Spleen (tissue), 11 donors: Measurements from ENCODE around the gene C14orf180. TPM values are rescaled to one million over a fixed set of nuclear protein-coding genes. Genes with fewer than 3 reads are reported as not detected.

Source experiments
- DNase-seq: peaks from one replicate; pipeline ENCODE4 v3.0.0-alpha.2; 2020
- H3K27ac ChIP-seq, 8 donors: fragments of 200-600 bp; sonication (generic) in 7 of 8; 1 replicate in 4 of 8; 2 replicates in 4 of 8; pipeline versions ENCODE4 v1.5.0 to v1.8.0; 2016 to 2021; ENCODE audit warnings: inconsistent platforms in 4 of 8, mild to moderate bottlenecking in 4 of 8, moderate library complexity in 1 of 8
- H3K27me3 ChIP-seq, 7 donors: fragments of 200-600 bp; sonication (generic) in 6 of 7; replicated peaks in 1 of 7; 1 replicate in 4 of 7; 2 replicates in 3 of 7; pipeline versions ENCODE4 v1.5.0 to v1.8.0; 2016 to 2021; ENCODE audit warnings: inconsistent platforms in 3 of 7, mild to moderate bottlenecking in 1 of 7
- H3K36me3 ChIP-seq, 6 donors: fragments of 200-600 bp; sonication (generic) in 5 of 6; 1 replicate in 4 of 6; 2 replicates in 2 of 6; pipeline versions ENCODE4 v1.5.0 to v1.8.0; 2016 to 2021; ENCODE audit warnings: inconsistent platforms in 2 of 6
- H3K4me1 ChIP-seq, 6 donors: fragments of 200-600 bp; sonication (generic) in 5 of 6; 1 replicate in 3 of 6; 2 replicates in 3 of 6; pipeline versions ENCODE4 v1.5.0 to v1.8.0; 2016 to 2021; ENCODE audit warnings: inconsistent platforms in 3 of 6
- H3K4me3 ChIP-seq, 8 donors: fragments of 200-600 bp; sonication (generic) in 7 of 8; 1 replicate in 4 of 8; 2 replicates in 4 of 8; pipeline versions ENCODE4 v1.5.0 to v1.8.0; 2016 to 2021; ENCODE audit warnings: inconsistent platforms in 4 of 8, mild to moderate bottlenecking in 4 of 8, moderate library complexity in 2 of 8
- H3K9me3 ChIP-seq, 8 donors: fragments of 200-600 bp; sonication (generic) in 7 of 8; 1 replicate in 4 of 8; 2 replicates in 4 of 8; pipeline versions ENCODE4 v1.5.0 to v1.8.0; 2016 to 2021; ENCODE audit warnings: inconsistent platforms in 4 of 8
- CTCF ChIP-seq, 11 experiments: fragments of 200-600 bp in 7 of 11; fragments of 450-650 bp in 4 of 11; sonication (generic) in 4 of 11; IDR thresholded peaks in 8 of 11; conservative IDR thresholded peaks in 3 of 11; 1 replicate in 7 of 11; 2 replicates in 4 of 11; pipeline versions ENCODE4 v1.4.0 to v1.8.0; 2016 to 2021; ENCODE audit warnings: antibody characterized with exemption in 11 of 11, inconsistent platforms in 4 of 11, mild to moderate bottlenecking in 1 of 11
- POLR2A ChIP-seq, 3 donors: fragments of 450-650 bp; IDR thresholded peaks; one replicate each; pipeline ENCODE4 v1.5.1; 2017; ENCODE audit warnings: antibody characterized with exemption in 3 of 3, mild to moderate bottlenecking in 1 of 3
- POLR2AphosphoS5 ChIP-seq, 3 donors: sonication (generic); formaldehyde crosslinking; IDR thresholded peaks; one replicate each; pipeline ENCODE4 v1.5.1; 2017; ENCODE audit warnings: antibody characterized with exemption in 3 of 3
- WGBS, 5 donors: extraction: QIAGEN DNeasy Blood & Tissue Kit in 3 of 5; methylation state at CpG; one replicate each; pipeline versions ENCODE4 v1.1.5 to v1.1.7; 2013 to 2018; 5-methylcytosine and 5-hydroxymethylcytosine counted together
- intact Hi-C: fragments of 100-400 bp; cut with DNase I; formaldehyde crosslinking; loops from one replicate; pipeline ENCODE4 v1.15.0; 2023; ENCODE audit warnings: low total_unique reads
- polyA plus RNA-seq, 3 donors: library from polyadenylated mRNA; stranded (reverse); fragments of 200-250 nt; gene quantifications; one replicate each; pipeline ENCODE4 v1.2.1, GENCODE V29; 2013
- total RNA-seq, 7 donors: library from RNA; depleted of rRNA in 3 of 7; stranded (reverse); fragments of >200 nt in 3 of 7; fragmentation: NEBNext Ultra II Directional in 4 of 7; extraction: Animal tissue kit (Norgen Biotek cat#: 25700) in 4 of 7; gene quantifications; one replicate each; pipeline versions ENCODE4 v1.1.0 to v1.2.1, GENCODE V29; 2016 to 2021
- donor health status: healthy with polysubstance abuse.
- donor health status: DM: no; HTN: no; CAD: no; lungs with moderate emphysema.
- donor health status: DM: no; HTN: no; CAD: no.
- donor health status: Bipolar disorder and iron deficiency.
- donor health status: healthy.
- donor health status: DM: no; HTN: no; CAD: no.
- donor health status: DM: yes; HTN: yes; CAD: no.

Gene C14orf180
- total and polyA plus RNA-seq, 10 donors = 0.17 to 0.70 (median 0.28) TPM; not detected in 5

GRCh38 chr14:104580961-104581360 is 1.4 kb downstream of the C14orf180 start:
- H3K4me1 ChIP-seq = peaks cover 0 to 5% (median 0%) of the 10 kb centered on the region in 6 donors
- DNase-seq = no peak
- TF ChIP-seq CTCF (IDR thresholded peaks at IDR 0.05 in 8 of 11, conservative IDR thresholded peaks at IDR 0.05 in 3 of 11) (no peak), POLR2A (IDR thresholded peaks at IDR 0.05) (no peak), POLR2AphosphoS5 (IDR thresholded peaks at IDR 0.05) (no peak)
- no peaks in the 10 kb centered on the region for H3K36me3 ChIP-seq
- H3K27me3 ChIP-seq = peaks cover 0 to 92% (median 11%) of the 10 kb centered on the region in 7 donors
- WGBS, 5 donors = 40 to 74% (median 57%) methylated on average over 6 to 9 of the region's 9 CpGs
- no peak overlapping the region for H3K27ac ChIP-seq
- no peaks in the 10 kb centered on the region for H3K9me3 ChIP-seq
- intact Hi-C loops = no loop called here
- no peak overlapping the region for H3K4me3 ChIP-seq

GRCh38 chr14:104581521-104581920 is 2.0 kb downstream of the C14orf180 start:
- Histone ChIP-seq H3K4me3 (no peak overlapping the region), H3K9me3 (no peaks in the 10 kb centered on the region), H3K4me1 (peaks cover 0 to 5% (median 0%) of the 10 kb centered on the region in 6 donors), H3K27ac (peak overlapping the region in 1 of 8 donors; percentile 64), H3K36me3 (no peaks in the 10 kb centered on the region), H3K27me3 (peaks cover 0 to 87% (median 11%) of the 10 kb centered on the region in 7 donors)
- no peak for TF ChIP-seq CTCF (IDR thresholded peaks at IDR 0.05 in 8 of 11, conservative IDR thresholded peaks at IDR 0.05 in 3 of 11)
- no peak for TF ChIP-seq POLR2A (IDR thresholded peaks at IDR 0.05)
- TF ChIP-seq POLR2AphosphoS5 (IDR thresholded peaks at IDR 0.05) = no peak
- WGBS, 5 donors = 72 to 79% (median 78%) methylated on average over 9 of the region's 9 CpGs
- intact Hi-C loops = no loop called here
- no peak for DNase-seq

GRCh38 chr14:104582005-104582404 is 2.4 kb downstream of the C14orf180 start:
- Histone ChIP-seq H3K36me3 (no peaks in the 10 kb centered on the region), H3K4me1 (peaks cover 0 to 5% (median 0%) of the 10 kb centered on the region in 6 donors), H3K4me3 (no peak overlapping the region), H3K9me3 (no peaks in the 10 kb centered on the region), H3K27me3 (peaks cover 0 to 87% (median 11%) of the 10 kb centered on the region in 7 donors), H3K27ac (peak overlapping the region in 2 of 8 donors; percentile 22 to 64)
- WGBS, 5 donors = 64 to 73% (median 67%) methylated on average over 13 to 20 of the region's 20 CpGs
- intact Hi-C loops = no loop called here
- DNase-seq = no peak
- no peak for TF ChIP-seq POLR2AphosphoS5 (IDR thresholded peaks at IDR 0.05)
- TF ChIP-seq CTCF (IDR thresholded peaks at IDR 0.05 in 8 of 11, conservative IDR thresholded peaks at IDR 0.05 in 3 of 11) = no peak
- no peak for TF ChIP-seq POLR2A (IDR thresholded peaks at IDR 0.05)

- Histone ChIP-seq H3K9me3 (no peaks in the 10 kb centered on the region), H3K4me3 (no peak overlapping the region), H3K27me3 (peaks cover 0 to 87% (median 9%) of the 10 kb centered on the region in 7 donors), H3K36me3 (no peaks in the 10 kb centered on the region), H3K4me1 (peaks cover 0 to 12% (median 0%) of the 10 kb centered on the region in 6 donors), H3K27ac (peak overlapping the region in 2 of 8 donors; percentile 22 to 64)
- 56 to 64% (median 63%) methylated on average over 10 to 12 of the region's 12 CpGs for WGBS, 5 donors
- TF ChIP-seq CTCF (IDR thresholded peaks at IDR 0.05 in 8 of 11, conservative IDR thresholded peaks at IDR 0.05 in 3 of 11) = no peak
- peak in 1 of 3 donors; percentile 32 for TF ChIP-seq POLR2AphosphoS5 (IDR thresholded peaks at IDR 0.05)
- TF ChIP-seq POLR2A (IDR thresholded peaks at IDR 0.05) = no peak
- no peak for DNase-seq
- intact Hi-C loops = no loop called here
These were observed 3.1 kb downstream of the C14orf180 start for GRCh38 chr14:104582662-104583061.
